ENCODE data around the gene NBEA.

- TF ChIP-seq CTCF (IDR thresholded peaks at IDR 0.05) (no peak), POLR2A (IDR thresholded peaks at IDR 0.05) (no peak)
Measured at GRCh38 chr13:35475960-35476943, 534.2 kb downstream of the NBEA start, which contains the start of gene MAB21L1.
